Sigmoid colon (tissue), 7 donors: ENCODE results near the gene HDAC7. TPM values are rescaled to one million over a fixed set of nuclear protein-coding genes. Genes with fewer than 3 reads are reported as not detected.

Experiments
- DNase-seq: peaks from one replicate; pipeline ENCODE4 v3.0.0-alpha.2; 2019
- H3K27ac ChIP-seq, 4 donors: fragments of 200-600 bp; sonication (generic); one replicate each; pipeline ENCODE4 v1.5.1; 2016 to 2019; ENCODE audit warnings: mild to moderate bottlenecking in 1 of 4
- H3K27me3 ChIP-seq, 3 donors: fragments of 200-600 bp; sonication (generic); one replicate each; pipeline ENCODE4 v1.5.1; 2019; ENCODE audit warnings: mild to moderate bottlenecking in 1 of 3
- H3K36me3 ChIP-seq, 4 donors: fragments of 200-600 bp; sonication (generic); one replicate each; pipeline ENCODE4 v1.5.1; 2016 to 2019
- H3K4me1 ChIP-seq, 4 donors: fragments of 200-600 bp; sonication (generic); one replicate each; pipeline ENCODE4 v1.5.1; 2017 to 2019
- H3K4me3 ChIP-seq, 4 donors: fragments of 200-600 bp; sonication (generic); one replicate each; pipeline ENCODE4 v1.5.1; 2017 to 2019; ENCODE audit warnings: mild to moderate bottlenecking in 2 of 4, moderate library complexity in 1 of 4
- H3K9me3 ChIP-seq, 4 donors: fragments of 200-600 bp in 3 of 4; sonication (generic) in 3 of 4; one replicate each; pipeline versions ENCODE4 v1.5.1 to v1.6.1; 2013 to 2019
- EP300 ChIP-seq, 4 donors: sonication (generic); formaldehyde crosslinking; IDR thresholded peaks; one replicate each; pipeline ENCODE4 v1.6.1; 2017; ENCODE audit warnings: antibody characterized with exemption in 4 of 4
- POLR2A ChIP-seq, 2 donors: fragments of 450-650 bp; IDR thresholded peaks; one replicate each; pipeline ENCODE4 v1.6.1; 2016; ENCODE audit warnings: antibody characterized with exemption in 2 of 2, mild to moderate bottlenecking in 2 of 2, moderate library complexity in 2 of 2
- POLR2AphosphoS5 ChIP-seq, 4 donors: sonication (generic); formaldehyde crosslinking; IDR thresholded peaks; one replicate each; pipeline ENCODE4 v1.6.1; 2017; ENCODE audit warnings: antibody characterized with exemption in 4 of 4
- WGBS, 2 donors: extraction: QIAGEN DNeasy Blood & Tissue Kit; methylation state at CpG; one replicate each; pipeline ENCODE4 v1.1.7; 2013; 5-methylcytosine and 5-hydroxymethylcytosine counted together
- intact Hi-C: fragments of 100-400 bp; cut with DNase I; formaldehyde crosslinking; loops from one replicate; pipeline ENCODE4 v1.15.1; 2023
- polyA plus RNA-seq, 3 donors: library from polyadenylated mRNA; stranded (reverse); fragments of 200-250 nt; gene quantifications; one replicate each; pipeline ENCODE4 v1.2.3, GENCODE V29; 2013
- total RNA-seq, 4 donors: library from RNA; depleted of rRNA; stranded (reverse); fragments of >200 nt; gene quantifications; one replicate each; pipeline ENCODE4 v1.1.0, GENCODE V29; 2016
- TF ChIP-seq, protein P1 (sequence below), 4 experiments: fragments of 450-650 bp in 3 of 4; fragments of 200-600 bp in 1 of 4; IDR thresholded peaks; one replicate each; pipeline ENCODE4 v1.5.1; 2016 to 2019; ENCODE audit warnings: antibody characterized with exemption in 4 of 4, mild to moderate bottlenecking in 3 of 4, moderate library complexity in 2 of 4
- donor health status: healthy with polysubstance abuse.
- donor health status: Bipolar disorder and iron deficiency.
- donor health status: healthy.

The HDAC7 gene
- total and polyA plus RNA-seq, 7 donors: 6.5 to 79.2 (median 45.3) TPM

DNA sequence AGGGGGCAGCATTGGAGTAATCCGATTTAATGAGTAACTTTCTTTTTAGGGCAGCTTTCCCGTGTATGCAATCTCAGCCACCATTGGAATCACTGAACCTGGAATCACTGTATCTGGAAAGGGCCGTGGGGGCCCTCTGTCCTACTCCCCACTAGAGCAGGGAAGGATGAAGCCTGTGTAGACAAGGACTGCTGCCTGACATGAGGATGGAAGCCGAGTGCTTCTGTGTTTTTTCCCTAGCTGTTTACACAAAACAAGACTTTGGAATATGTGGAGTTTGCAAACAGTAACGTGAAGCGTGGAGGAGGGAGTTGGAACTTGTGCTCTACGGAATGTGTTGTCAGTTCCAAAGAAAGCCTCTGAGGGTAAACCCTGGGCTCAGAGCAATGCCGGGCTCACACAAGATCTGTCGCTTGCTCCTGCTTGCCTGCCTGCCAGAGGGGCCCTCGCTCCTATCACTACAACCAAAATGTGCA is 32.4 kb upstream of the HDAC7 start:
- no peak for DNase-seq
- TF ChIP-seq EP300 (IDR thresholded peaks at IDR 0.05): no peak
- no peak for TF ChIP-seq POLR2AphosphoS5 (IDR thresholded peaks at IDR 0.05)
- TF ChIP-seq POLR2A (IDR thresholded peaks at IDR 0.05): no peak
- TF ChIP-seq, protein P1, sequence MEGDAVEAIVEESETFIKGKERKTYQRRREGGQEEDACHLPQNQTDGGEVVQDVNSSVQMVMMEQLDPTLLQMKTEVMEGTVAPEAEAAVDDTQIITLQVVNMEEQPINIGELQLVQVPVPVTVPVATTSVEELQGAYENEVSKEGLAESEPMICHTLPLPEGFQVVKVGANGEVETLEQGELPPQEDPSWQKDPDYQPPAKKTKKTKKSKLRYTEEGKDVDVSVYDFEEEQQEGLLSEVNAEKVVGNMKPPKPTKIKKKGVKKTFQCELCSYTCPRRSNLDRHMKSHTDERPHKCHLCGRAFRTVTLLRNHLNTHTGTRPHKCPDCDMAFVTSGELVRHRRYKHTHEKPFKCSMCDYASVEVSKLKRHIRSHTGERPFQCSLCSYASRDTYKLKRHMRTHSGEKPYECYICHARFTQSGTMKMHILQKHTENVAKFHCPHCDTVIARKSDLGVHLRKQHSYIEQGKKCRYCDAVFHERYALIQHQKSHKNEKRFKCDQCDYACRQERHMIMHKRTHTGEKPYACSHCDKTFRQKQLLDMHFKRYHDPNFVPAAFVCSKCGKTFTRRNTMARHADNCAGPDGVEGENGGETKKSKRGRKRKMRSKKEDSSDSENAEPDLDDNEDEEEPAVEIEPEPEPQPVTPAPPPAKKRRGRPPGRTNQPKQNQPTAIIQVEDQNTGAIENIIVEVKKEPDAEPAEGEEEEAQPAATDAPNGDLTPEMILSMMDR (IDR thresholded peaks at IDR 0.05): no peak
- H3K9me3 ChIP-seq: no peaks in the 10 kb centered on the region
- no peak overlapping the region for H3K4me3 ChIP-seq
- H3K27me3 ChIP-seq: no peaks in the 10 kb centered on the region
- H3K4me1 ChIP-seq: no peaks in the 10 kb centered on the region
- intact Hi-C loops: no loop called here
- no peaks in the 10 kb centered on the region for H3K36me3 ChIP-seq
- WGBS, 2 donors: 79 to 80% methylated on average over 10 of the region's 10 CpGs
- no peak overlapping the region for H3K27ac ChIP-seq

DNA sequence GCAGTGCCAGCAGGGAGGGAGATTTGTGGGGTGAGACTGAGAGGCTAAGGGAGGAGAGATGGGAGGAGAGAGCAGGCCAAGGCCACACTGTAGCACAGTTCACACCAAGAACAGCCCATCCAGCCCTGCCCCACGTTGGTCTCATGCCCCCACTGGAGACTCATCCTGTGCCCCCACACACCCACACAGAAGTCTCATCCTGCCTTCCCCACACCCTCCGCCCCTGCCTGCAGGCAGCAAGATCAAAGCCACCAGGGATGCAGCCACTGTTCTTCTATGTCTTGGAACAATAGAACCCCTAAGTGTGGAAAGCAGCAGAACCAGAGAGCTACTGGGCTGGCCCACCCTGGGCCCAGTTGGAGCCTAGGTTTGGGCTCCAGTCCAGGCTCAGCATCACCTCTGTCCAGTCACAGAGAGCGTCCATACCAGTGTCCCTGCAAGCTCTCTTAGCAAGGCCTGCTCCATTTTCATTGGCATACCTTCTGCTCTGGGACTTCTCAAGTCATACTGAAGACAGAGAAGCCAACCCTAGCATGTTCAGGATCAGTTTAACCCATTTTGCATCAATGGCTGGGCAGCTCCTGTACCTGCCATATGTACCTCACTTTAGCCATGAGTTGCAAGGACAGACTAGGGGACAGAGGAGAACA is 31.7 kb upstream of the HDAC7 start:
- Histone ChIP-seq H3K27ac (no peak overlapping the region), H3K36me3 (no peaks in the 10 kb centered on the region), H3K9me3 (no peaks in the 10 kb centered on the region), H3K27me3 (no peaks in the 10 kb centered on the region), H3K4me1 (no peaks in the 10 kb centered on the region), H3K4me3 (no peak overlapping the region)
- intact Hi-C loops: no loop called here
- TF ChIP-seq POLR2A (IDR thresholded peaks at IDR 0.05) (no peak), EP300 (IDR thresholded peaks at IDR 0.05) (no peak), POLR2AphosphoS5 (IDR thresholded peaks at IDR 0.05) (no peak)
- TF ChIP-seq, protein P1 (IDR thresholded peaks at IDR 0.05): no peak
- 72 to 75% methylated on average over 3 of the region's 3 CpGs for WGBS, 2 donors
- DNase-seq: peak; percentile 29

DNA sequence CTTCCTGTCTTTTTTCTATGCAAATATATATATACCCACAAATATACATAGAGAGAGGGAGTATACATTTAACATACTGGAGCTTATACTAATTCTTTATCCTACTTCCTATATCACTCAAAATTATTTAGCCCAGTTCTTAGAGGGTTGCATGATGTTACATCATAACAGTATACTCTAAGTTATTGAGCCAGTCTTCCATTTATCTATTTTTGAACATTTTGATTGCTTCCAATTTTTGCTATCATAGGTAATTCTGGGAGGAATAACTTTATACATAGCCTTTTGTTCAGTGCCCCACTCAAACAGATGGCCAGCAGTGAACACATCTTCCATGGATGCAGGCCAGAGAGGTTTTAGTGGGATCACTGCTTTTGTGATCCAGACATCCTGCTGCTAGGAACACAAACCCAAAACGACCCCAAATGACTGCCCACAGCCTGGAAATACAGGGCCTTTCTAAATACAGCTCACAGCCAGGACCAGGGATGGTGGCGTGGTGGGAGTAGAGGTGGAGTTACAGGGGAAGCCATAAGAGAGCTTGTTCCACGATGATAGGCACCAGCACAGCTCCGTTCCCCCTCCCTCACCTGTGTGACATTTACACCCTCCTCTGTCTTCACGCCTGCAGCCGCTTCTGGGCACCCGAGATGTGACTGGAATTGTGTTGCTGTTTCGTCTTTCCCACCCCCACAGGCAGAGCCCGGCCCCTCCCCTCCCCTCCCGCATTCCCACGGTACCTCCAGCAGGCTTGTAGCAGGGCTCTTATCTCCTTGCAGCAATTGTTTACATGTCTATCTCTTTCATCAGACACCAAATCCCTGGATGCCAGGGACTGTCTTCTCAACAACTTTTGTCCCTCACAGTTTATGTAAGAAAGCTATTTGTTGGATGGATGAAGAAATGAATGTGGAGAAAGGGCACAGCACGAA is 30.7 kb upstream of the HDAC7 start:
- intact Hi-C loops: no loop called here
- 76 to 81% methylated on average over 12 of the region's 12 CpGs for WGBS, 2 donors
- Histone ChIP-seq H3K27ac (no peak overlapping the region), H3K36me3 (no peaks in the 10 kb centered on the region), H3K4me1 (no peaks in the 10 kb centered on the region), H3K4me3 (no peak overlapping the region), H3K27me3 (no peaks in the 10 kb centered on the region), H3K9me3 (no peaks in the 10 kb centered on the region)
- no peak for DNase-seq
- no peak for TF ChIP-seq POLR2AphosphoS5 (IDR thresholded peaks at IDR 0.05)
- TF ChIP-seq EP300 (IDR thresholded peaks at IDR 0.05): no peak

DNA sequence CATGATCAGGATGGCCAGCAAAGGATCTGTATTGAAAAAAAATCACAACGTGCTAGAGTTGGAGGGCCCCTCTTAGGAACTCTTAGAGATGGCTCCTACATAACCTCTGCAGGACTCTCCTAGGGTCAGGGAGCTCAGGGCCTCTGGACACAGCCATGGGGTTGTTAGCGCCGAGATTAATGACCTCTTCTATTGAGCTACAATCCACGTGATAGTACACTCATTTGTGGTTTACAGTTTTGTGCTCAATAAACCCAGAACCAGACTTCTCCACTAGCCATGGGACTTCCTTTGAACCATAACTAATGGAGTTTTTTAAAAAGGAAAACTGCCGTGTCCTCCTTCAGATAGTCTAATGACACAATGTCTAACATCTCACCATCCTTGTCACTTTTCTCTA is 29.6 kb upstream of the HDAC7 start:
- no peaks in the 10 kb centered on the region for H3K9me3 ChIP-seq
- no peaks in the 10 kb centered on the region for H3K27me3 ChIP-seq
- DNase-seq: no peak
- H3K36me3 ChIP-seq: no peaks in the 10 kb centered on the region
- TF ChIP-seq EP300 (IDR thresholded peaks at IDR 0.05) (no peak), POLR2A (IDR thresholded peaks at IDR 0.05) (no peak), POLR2AphosphoS5 (IDR thresholded peaks at IDR 0.05) (no peak)
- intact Hi-C loops: no loop called here
- no peak overlapping the region for H3K4me3 ChIP-seq
- H3K4me1 ChIP-seq: no peaks in the 10 kb centered on the region
- no peak overlapping the region for H3K27ac ChIP-seq
- 73% methylated on average over 5 of the region's 5 CpGs for WGBS, 2 donors

DNA sequence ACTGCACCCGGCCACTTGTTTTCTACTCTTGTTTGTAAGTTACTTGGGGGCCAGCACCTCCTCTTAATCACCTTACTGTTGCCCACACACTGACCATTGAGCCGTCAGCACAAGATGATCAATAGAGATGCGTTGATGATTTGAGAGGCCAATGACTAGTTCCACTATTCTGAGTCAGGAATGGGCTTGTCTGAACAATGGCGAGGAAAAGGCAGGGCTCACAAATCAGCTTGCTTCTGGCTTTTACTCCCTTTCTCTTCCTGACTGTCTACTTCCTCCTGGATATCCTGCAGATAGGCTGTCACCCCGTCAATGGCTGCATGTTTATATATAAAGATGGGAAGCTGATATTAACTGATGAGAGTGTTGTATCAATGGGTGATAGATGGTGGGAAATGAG is 29.1 kb upstream of the HDAC7 start:
- Histone ChIP-seq H3K4me1 (no peaks in the 10 kb centered on the region), H3K4me3 (no peak overlapping the region), H3K36me3 (no peaks in the 10 kb centered on the region), H3K9me3 (no peaks in the 10 kb centered on the region), H3K27me3 (no peaks in the 10 kb centered on the region), H3K27ac (no peak overlapping the region)
- TF ChIP-seq EP300 (IDR thresholded peaks at IDR 0.05): no peak
- no peak for TF ChIP-seq POLR2AphosphoS5 (IDR thresholded peaks at IDR 0.05)
- TF ChIP-seq, protein P1 (IDR thresholded peaks at IDR 0.05): no peak
- no peak for TF ChIP-seq POLR2A (IDR thresholded peaks at IDR 0.05)
- intact Hi-C loops: no loop called here
- WGBS, 2 donors: 85% methylated on average over 5 of the region's 5 CpGs
- DNase-seq: no peak
